Body of pancreas (tissue), 4 donors: ENCODE data around the gene ASNSD1. TPM values are rescaled to one million over a fixed set of nuclear protein-coding genes. Genes with fewer than 3 reads are reported as not detected.

Source experiments
- ATAC-seq: fragments of 150-250 bp; one replicate; pipeline ENCODE4 v1.9.1; 2016
- DNase-seq, 4 donors: peaks; one replicate each; pipeline ENCODE4 v3.0.0-alpha.2; 2019
- H3K27ac ChIP-seq, 4 donors: fragments of 200-600 bp; sonication (generic); 1 replicate in 3 of 4; 2 replicates in 1 of 4; pipeline versions ENCODE4 v1.5.1 to v1.6.1; 2016 to 2019; ENCODE audit warnings: mild to moderate bottlenecking in 1 of 4, mixed read lengths in 1 of 4, moderate library complexity in 1 of 4
- H3K27me3 ChIP-seq, 2 donors: fragments of 200-600 bp; sonication (generic); one replicate each; pipeline ENCODE4 v1.6.0; 2016; ENCODE audit warnings: mild to moderate bottlenecking in 1 of 2
- H3K36me3 ChIP-seq, 2 donors: fragments of 200-600 bp; sonication (generic); replicated peaks in 1 of 2; 2 replicates each; pipeline ENCODE4 v1.5.1; 2016; ENCODE audit warnings: low read depth in 2 of 2; ENCODE audit not compliant: insufficient read depth in 1 of 2
- H3K4me1 ChIP-seq: fragments of 200-600 bp; sonication (generic); one replicate; pipeline ENCODE4 v1.6.0; 2016
- H3K4me3 ChIP-seq, 2 donors: fragments of 200-600 bp; sonication (generic); 1 replicate in 1 of 2; 2 replicates in 1 of 2; pipeline ENCODE4 v1.5.1; 2016 to 2019
- H3K9me3 ChIP-seq, 3 donors: fragments of 200-600 bp; sonication (generic); 1 replicate in 2 of 3; 2 replicates in 1 of 3; pipeline ENCODE4 v1.5.1; 2016
- POLR2A ChIP-seq, 3 donors: fragments of 450-650 bp; IDR thresholded peaks; one replicate each; pipeline ENCODE4 v1.6.1; 2016; ENCODE audit warnings: antibody characterized with exemption in 3 of 3, mild to moderate bottlenecking in 2 of 3
- WGBS, 2 donors: methylation state at CpG; one replicate each; pipeline ENCODE4 v1.1.5; 2017; 5-methylcytosine and 5-hydroxymethylcytosine counted together
- intact Hi-C: fragments of 100-400 bp; cut with DNase I; formaldehyde crosslinking; loops from one replicate; pipeline ENCODE4 v1.15.1; 2023
- total RNA-seq, 2 donors: library from RNA; depleted of rRNA; stranded (reverse); fragments of >200 nt; gene quantifications; one replicate each; pipeline ENCODE4 v1.1.0, GENCODE V29; 2016
- TF ChIP-seq, protein P1 (sequence below), 7 experiments: fragments of 450-650 bp in 4 of 7; fragments of 200-600 bp in 3 of 7; sonication (generic) in 3 of 7; IDR thresholded peaks; one replicate each; pipeline ENCODE4 v1.5.1; 2016 to 2019; ENCODE audit warnings: antibody characterized with exemption in 7 of 7

ASNSD1 gene
- 10 to 100 TPM in 1 of 2 donors, 1 to 10 TPM in 1; 9.6 to 22.8 TPM for total RNA-seq

DNA sequence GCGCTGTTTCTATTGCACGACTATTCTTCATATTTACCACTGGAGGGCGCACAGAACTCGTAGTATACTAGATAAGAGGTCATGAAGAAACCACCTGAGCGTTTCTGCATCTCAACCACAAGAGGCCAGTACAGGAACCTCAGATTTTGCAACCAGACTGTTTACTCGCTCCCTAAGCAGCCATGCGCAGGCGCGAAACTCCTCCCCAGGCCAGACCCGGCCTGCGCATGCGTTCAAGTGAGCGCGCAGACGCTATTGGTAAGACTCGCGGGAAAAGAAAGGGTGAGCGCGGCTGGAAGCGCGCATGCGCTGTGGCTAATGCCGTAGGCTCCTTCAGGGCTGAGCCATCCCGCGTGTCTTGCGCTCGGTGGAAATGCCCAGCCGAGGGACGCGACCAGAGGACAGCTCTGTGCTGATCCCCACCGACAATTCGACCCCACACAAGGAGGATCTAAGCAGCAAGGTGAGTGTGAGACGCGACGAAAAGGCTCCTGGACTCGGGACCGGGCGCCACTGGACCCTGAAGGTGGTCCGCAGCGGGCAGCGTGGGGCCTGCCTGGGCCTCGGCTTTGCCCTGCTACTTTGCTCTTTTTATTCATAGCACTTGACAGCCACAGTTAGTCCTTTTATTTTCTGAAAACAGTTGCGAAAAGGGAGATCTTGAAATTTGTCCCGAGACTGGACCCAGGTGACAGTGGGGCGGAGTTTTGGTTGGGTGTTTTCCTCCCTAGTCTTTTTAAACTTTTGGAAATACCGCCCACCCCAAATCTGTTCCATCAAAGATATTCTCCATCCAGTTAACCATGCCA, at the start of gene ASNSD1:
Gene ASNSD1, plus strand, starts transcription at position 312 of the 809 bp plus-strand sequence. CDS start 4,674 bp downstream, outside the sequence.
- DNase-seq (peak; percentile 99 to 100 (median 100)), ATAC-seq (peak; percentile 100)
- H3K36me3 ChIP-seq = peaks cover 0 to 2% of the 10 kb centered on the region in 2 donors
- peak; percentile 58 to 90 (median 88) for TF ChIP-seq POLR2A (IDR thresholded peaks at IDR 0.05)
- TF ChIP-seq, protein P1, sequence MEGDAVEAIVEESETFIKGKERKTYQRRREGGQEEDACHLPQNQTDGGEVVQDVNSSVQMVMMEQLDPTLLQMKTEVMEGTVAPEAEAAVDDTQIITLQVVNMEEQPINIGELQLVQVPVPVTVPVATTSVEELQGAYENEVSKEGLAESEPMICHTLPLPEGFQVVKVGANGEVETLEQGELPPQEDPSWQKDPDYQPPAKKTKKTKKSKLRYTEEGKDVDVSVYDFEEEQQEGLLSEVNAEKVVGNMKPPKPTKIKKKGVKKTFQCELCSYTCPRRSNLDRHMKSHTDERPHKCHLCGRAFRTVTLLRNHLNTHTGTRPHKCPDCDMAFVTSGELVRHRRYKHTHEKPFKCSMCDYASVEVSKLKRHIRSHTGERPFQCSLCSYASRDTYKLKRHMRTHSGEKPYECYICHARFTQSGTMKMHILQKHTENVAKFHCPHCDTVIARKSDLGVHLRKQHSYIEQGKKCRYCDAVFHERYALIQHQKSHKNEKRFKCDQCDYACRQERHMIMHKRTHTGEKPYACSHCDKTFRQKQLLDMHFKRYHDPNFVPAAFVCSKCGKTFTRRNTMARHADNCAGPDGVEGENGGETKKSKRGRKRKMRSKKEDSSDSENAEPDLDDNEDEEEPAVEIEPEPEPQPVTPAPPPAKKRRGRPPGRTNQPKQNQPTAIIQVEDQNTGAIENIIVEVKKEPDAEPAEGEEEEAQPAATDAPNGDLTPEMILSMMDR (IDR thresholded peaks at IDR 0.05) = peak; percentile 89 to 100 (median 100)
- no peaks in the 10 kb centered on the region for H3K9me3 ChIP-seq
- no peaks in the 10 kb centered on the region for H3K27me3 ChIP-seq
- peaks cover 13% of the 10 kb centered on the region for H3K4me1 ChIP-seq
- intact Hi-C loops = loop anchor here (5.0 kb wide), 1 partner anchor 36 kb away; no protein-coding TSS in a partner anchor
- WGBS, 2 donors = 0 to 1% methylated on average over 34 to 46 of the region's 46 CpGs
- H3K27ac ChIP-seq = peak within 1 kb of the TSS in 3 of 4 donors; percentile 69 to 83 (median 75)
- H3K4me3 ChIP-seq = peak within 1 kb of the TSS; percentile 61 to 96

DNA sequence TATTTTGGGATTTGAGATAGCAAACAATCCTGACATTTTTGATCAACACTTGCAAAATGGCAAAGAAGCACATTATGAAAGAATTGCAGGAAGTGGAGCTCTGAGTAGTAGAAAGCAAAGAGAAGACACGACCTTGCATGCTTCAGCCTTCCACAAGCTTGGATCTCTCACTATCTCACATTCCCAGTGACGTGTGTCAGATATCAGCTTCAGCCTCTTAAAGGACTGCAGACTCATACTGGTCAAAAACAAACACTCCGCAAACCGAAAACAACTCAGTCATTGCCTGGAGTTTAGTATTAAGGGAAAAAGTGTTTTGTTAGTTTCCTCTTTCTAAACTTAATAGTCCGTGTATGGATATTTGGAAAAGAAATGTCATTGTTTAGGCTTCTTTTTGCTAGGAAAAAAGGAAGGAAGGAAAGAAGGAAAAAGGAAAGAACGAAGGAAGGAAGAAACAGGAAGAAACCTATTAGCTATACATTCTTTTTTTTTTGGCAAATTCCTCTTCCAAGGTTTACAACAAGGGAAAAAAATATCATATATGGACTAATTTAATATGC, 48.1 kb upstream of the ASNSD1 start:
- WGBS, 2 donors = 9 to 14% methylated on average over 6 of the region's 6 CpGs
- Histone ChIP-seq H3K4me3 (no peak overlapping the region), H3K27me3 (no peaks in the 10 kb centered on the region), H3K27ac (peak overlapping the region in 2 of 4 donors; percentile 6 to 7), H3K36me3 (no peaks in the 10 kb centered on the region), H3K9me3 (no peaks in the 10 kb centered on the region), H3K4me1 (peaks cover 16% of the 10 kb centered on the region)
- TF ChIP-seq, protein P1 (IDR thresholded peaks at IDR 0.05) = no peak
- TF ChIP-seq POLR2A (IDR thresholded peaks at IDR 0.05) = no peak
- peak in 3 of 4 donors; percentile 16 to 52 (median 25) for DNase-seq
- peak; percentile 91 for ATAC-seq
- intact Hi-C loops = no loop called here

DNA sequence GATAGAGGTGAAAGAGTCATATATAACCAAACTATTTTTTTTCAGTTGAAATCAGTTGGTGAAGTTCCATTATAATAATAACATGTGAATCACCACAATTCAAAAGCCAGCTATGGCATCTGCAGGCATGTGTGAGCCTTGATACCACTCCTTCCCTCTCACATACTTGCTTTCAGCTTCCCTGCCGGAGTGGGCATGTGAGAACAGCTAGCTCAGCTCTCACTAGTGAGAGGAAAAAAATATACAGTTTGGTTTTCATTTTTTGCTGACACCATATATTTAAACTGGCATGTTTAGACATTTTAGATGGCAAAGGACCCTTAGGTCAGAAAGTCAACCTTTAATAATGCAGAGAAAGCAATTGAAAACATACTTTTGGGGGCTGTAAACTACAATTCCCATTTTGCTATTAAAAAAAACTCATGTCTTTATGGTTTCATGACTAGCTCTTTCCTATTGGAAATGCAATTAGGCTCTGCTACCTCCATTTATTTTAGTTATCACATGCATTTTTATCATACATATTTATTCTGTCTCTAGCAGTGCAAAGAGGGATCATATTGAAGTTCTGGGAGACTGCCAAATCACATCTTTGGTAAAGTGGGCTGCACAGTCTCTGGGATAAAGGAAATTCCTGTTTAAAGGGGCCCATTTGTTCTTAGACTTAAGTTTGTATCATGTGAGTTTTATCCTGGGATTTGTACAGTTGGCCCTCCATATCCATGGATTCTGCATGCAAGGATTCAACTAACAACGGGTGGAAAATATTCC, 47.4 kb upstream of the ASNSD1 start:
- 72 to 73% methylated on average over 2 of the region's 2 CpGs for WGBS, 2 donors
- peak overlapping the region in 1 of 4 donors; percentile 7 for H3K27ac ChIP-seq
- H3K4me1 ChIP-seq = peaks cover 16% of the 10 kb centered on the region
- intact Hi-C loops = no loop called here
- ATAC-seq = no peak
- no peak overlapping the region for H3K4me3 ChIP-seq
- no peaks in the 10 kb centered on the region for H3K36me3 ChIP-seq
- no peaks in the 10 kb centered on the region for H3K9me3 ChIP-seq
- no peaks in the 10 kb centered on the region for H3K27me3 ChIP-seq
- DNase-seq = no peak
- TF ChIP-seq, protein P1 (IDR thresholded peaks at IDR 0.05) = no peak

DNA sequence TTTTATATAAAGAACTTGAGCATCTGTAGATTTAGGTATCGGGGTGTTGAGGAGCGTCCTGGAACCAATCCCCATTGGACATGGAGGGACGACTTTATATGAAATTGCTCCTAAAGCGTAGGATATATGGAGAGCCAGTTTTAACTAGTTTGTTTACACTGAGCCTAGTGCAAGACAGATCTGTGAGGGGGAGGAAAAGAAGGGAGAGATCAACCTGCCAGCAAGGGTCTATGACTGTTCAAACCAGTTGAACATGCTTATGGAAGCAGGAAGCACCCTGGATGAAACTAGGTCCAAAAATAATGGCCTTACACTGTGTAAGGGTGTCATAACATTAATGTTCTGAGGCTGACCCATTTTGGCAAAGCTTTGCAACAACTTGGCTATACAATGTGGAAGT, 46.7 kb upstream of the ASNSD1 start:
- H3K27me3 ChIP-seq = no peaks in the 10 kb centered on the region
- no peaks in the 10 kb centered on the region for H3K36me3 ChIP-seq
- intact Hi-C loops = no loop called here
- DNase-seq (no peak), ATAC-seq (no peak)
- WGBS, 2 donors = 90% methylated on average over 4 of the region's 4 CpGs
- TF ChIP-seq, protein P1 (IDR thresholded peaks at IDR 0.05) = no peak
- no peak for TF ChIP-seq POLR2A (IDR thresholded peaks at IDR 0.05)
- peaks cover 16% of the 10 kb centered on the region for H3K4me1 ChIP-seq
- H3K9me3 ChIP-seq = no peaks in the 10 kb centered on the region
- no peak overlapping the region for H3K27ac ChIP-seq
- no peak overlapping the region for H3K4me3 ChIP-seq
